Breast epithelium (tissue), 3 donors: Measurements from ENCODE around the gene ASAP2.

Experiments used
- POLR2AphosphoS5 ChIP-seq, 3 donors: sonication (generic); formaldehyde crosslinking; IDR thresholded peaks; one replicate each; pipeline ENCODE4 v1.6.1; 2017; ENCODE audit warnings: antibody characterized with exemption in 3 of 3
- TF ChIP-seq, protein P1 (sequence below), 3 donors: fragments of 450-650 bp; IDR thresholded peaks; one replicate each; pipeline ENCODE4 v1.5.1; 2016 to 2017; ENCODE audit warnings: antibody characterized with exemption in 3 of 3, mild to moderate bottlenecking in 3 of 3, moderate library complexity in 3 of 3

DNA sequence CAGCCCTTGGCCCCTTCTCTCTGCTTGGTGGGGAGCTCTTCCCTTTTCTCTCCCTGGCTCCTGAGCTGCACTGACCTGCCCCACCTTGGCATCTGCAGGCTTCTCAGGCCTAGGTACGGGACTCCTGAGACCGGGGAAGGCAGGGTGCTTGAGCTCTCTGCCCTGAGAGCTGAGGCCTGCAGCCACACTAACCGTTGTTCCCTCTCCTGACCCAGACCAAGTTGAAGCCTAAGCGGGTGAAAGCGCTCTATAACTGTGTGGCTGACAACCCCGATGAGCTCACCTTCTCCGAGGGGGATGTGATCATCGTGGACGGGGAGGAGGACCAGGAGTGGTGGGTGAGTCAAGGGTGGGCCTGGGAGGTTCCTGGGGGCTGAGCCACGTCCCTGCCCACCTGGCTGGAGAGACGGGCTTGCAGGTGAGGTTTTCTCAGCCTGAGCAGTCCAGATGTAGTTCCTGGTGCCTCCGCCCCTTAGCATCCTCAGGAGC is 194.5 kb downstream of the ASAP2 start:
- TF ChIP-seq, protein P1, sequence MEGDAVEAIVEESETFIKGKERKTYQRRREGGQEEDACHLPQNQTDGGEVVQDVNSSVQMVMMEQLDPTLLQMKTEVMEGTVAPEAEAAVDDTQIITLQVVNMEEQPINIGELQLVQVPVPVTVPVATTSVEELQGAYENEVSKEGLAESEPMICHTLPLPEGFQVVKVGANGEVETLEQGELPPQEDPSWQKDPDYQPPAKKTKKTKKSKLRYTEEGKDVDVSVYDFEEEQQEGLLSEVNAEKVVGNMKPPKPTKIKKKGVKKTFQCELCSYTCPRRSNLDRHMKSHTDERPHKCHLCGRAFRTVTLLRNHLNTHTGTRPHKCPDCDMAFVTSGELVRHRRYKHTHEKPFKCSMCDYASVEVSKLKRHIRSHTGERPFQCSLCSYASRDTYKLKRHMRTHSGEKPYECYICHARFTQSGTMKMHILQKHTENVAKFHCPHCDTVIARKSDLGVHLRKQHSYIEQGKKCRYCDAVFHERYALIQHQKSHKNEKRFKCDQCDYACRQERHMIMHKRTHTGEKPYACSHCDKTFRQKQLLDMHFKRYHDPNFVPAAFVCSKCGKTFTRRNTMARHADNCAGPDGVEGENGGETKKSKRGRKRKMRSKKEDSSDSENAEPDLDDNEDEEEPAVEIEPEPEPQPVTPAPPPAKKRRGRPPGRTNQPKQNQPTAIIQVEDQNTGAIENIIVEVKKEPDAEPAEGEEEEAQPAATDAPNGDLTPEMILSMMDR (IDR thresholded peaks at IDR 0.05) = no peak
- no peak for TF ChIP-seq POLR2AphosphoS5 (IDR thresholded peaks at IDR 0.05)
